ENCODE results near the gene DNAAF9.
A peak's percentile ranks its signal among the peaks of the same experiment; 100 is the strongest.

DNAAF9 gene

GRCh38 chr20:3407040-3407770 is at the start of gene DNAAF9:
Gene DNAAF9 (minus strand): TSS chr20:3407669. CDS start chr20:3407557, 112 bp downstream.
- TF ChIP-seq CTCF (IDR thresholded peaks at IDR 0.05), result no peak
- H3K27ac ChIP-seq, result peak within 1 kb of the TSS; percentile 84 to 99
- peak within 1 kb of the TSS; percentile 80 for H3K4me3 ChIP-seq
- peak; percentile 82 for DNase-seq (ENCODE audit: low spot score)

DNA sequence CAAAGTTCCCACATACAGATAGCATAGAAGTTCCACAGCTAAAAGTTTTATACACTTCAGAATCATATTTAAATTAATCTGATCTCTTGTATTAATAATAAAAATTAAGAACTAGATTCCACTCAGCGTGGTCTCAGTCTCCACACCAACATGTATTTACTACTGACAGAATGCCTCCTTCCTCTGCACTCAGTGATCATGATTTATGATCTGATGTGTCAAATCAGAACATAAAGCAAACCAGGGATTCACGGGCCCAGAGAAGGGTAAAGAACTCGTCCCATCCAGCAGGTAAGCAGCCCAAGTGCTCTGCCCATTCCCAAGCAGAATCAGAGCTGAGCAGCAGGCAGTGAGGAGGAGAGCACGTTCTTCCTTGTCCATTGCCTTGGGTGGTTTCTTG is 49.2 kb upstream of the DNAAF9 start:
- no peak for TF ChIP-seq CTCF (IDR thresholded peaks at IDR 0.05)
- no peak for DNase-seq (ENCODE audit: low spot score)
- Histone ChIP-seq H3K27ac (no peak overlapping the region), H3K4me3 (no peak overlapping the region)

- no peak overlapping the region for H3K27ac ChIP-seq
- DNase-seq (ENCODE audit: low spot score), result no peak
- no peak overlapping the region for H3K4me3 ChIP-seq
- TF ChIP-seq CTCF (IDR thresholded peaks at IDR 0.05), result no peak
Observed at GRCh38 chr20:3454831-3455230, 47.4 kb upstream of the DNAAF9 start.

DNA sequence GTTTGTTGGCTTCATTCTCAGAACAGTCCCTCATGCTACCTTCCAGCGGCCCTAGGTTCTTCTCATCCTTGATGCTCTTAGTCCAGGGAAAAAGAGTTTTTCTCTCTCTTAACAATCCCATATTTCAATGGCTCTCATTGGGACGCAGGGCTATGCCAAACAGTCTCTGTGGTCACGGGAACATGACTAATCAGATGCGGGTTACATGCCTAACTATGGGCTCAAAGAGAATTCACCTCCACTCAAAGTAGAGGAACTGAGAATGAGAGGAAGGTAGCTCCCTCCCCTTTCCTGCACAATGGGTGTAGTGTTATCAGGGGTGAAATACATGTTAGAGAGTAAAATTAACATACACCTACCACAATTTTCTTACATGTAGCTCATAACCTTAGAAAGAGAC is 45.2 kb upstream of the DNAAF9 start:
- Histone ChIP-seq H3K27ac (no peak overlapping the region), H3K4me3 (no peak overlapping the region)
- DNase-seq (ENCODE audit: low spot score), result no peak
- no peak for TF ChIP-seq CTCF (IDR thresholded peaks at IDR 0.05)

DNA sequence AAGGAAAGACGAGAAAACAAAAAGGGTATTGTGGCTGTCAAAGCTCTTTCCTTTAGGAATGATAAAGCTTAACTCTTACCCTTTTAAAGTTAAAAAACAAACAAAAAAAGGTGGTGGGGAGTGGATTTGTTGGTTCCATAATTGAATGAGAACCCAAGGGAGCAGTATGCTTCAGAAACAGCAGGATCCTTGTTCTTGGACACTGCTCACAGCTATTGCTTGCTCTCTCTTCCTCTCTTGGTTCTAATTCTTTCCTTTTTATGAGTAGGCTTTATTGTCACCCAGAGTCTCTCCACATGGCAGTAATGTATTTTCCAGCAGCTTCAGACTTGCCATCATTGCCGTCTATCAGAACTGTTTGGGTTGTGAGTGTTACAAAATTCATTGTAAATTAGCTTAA is 44.7 kb upstream of the DNAAF9 start:
- no peak overlapping the region for H3K4me3 ChIP-seq
- DNase-seq (ENCODE audit: low spot score), result no peak
- no peak for TF ChIP-seq CTCF (IDR thresholded peaks at IDR 0.05)
- no peak overlapping the region for H3K27ac ChIP-seq

- H3K27ac ChIP-seq, result no peak overlapping the region
- H3K4me3 ChIP-seq, result no peak overlapping the region
- no peak for TF ChIP-seq CTCF (IDR thresholded peaks at IDR 0.05)
- no peak for DNase-seq (ENCODE audit: low spot score)
Observed at GRCh38 chr20:3449319-3449718, 41.9 kb upstream of the DNAAF9 start.

GRCh38 chr20:3447321-3447720 is 39.9 kb upstream of the DNAAF9 start:
- Histone ChIP-seq H3K4me3 (no peak overlapping the region), H3K27ac (no peak overlapping the region)
- DNase-seq (ENCODE audit: low spot score), result no peak
- TF ChIP-seq CTCF (IDR thresholded peaks at IDR 0.05), result no peak

All from coronary artery (tissue), 2 donors.